ENCODE measurements around the gene NUP210.

The NUP210 gene

DNA sequence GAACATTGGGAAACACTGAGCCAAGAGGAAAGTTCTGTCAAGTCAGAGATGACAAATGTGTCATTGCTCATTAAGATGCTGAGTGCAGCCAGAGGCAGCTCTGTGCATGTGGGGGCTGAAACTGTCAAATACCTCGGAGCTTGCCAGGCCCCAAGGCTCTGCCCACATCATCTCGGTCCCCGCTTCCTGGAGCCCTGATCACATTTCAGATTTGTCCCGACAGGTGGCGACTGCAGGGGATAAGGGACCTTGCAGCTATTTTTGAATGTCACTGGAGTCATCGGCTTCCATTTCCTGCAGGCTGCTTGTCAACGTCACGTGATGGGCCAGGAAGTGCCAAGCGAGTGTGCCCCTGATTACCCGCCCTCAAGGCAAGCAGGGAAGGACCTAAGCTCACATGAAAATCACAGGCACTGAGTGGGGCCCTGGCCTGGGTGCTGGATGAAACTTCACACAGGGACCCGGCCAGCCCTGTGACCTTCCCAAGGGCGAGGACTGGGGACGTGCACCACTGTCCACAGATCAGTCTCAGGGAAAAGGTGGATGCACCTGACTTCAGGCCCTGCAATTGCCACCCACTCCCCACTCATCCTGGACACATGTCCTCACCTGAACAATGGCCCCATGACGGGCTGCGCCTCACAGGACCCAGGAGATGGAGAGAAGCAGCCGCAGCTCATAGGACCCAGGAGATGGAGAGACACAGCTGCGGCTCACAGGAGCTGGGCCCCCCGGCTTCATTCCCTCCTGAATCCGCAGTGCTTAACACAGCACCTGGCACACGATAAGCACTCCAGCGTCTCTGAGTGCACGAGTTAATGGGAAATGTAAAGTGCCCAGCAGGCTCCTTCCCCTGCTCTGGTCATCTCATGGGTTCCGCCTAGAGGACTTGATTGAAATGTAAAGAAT is 73.4 kb downstream of the NUP210 start:
- no peak for DNase-seq

DNA sequence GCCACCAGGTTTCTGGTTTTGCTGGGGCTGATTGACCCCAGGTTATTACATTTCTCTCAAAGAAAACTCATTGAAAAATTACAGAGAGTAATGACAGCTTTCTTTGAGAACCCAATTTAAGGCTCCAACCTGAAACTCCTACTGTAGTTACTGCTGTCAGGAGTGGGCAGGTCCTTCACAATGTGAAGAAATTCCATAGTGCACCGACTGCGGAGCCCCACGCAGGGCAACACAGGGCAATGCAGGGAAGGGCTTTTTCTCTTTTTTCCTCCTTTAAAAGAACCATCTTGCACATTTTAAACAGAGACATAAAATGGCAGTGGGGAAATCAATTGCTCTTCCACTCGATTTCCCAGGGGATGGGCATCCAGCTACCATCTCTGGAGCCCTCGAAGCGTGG is 74.3 kb downstream of the NUP210 start:
- DNase-seq, result no peak

DNA sequence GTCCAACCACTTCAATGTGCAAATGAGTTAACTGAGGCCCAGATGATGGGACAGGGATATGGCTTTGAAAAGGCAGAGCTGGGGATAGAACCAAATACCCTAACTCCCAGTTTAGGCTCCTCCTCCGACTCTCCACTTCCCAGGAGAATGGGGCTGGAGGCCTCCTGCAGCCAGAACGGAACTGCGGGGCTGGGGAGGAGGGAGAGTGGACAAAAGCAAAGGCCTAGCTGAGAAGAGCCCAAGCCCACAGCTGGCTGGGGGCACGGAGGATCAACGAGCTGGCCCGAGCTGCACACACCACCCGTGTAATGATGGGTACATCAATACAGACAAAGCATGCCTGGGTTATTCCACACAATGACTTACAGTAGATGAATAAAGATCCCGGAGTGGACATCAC is 74.8 kb downstream of the NUP210 start:
- DNase-seq, result no peak

DNA sequence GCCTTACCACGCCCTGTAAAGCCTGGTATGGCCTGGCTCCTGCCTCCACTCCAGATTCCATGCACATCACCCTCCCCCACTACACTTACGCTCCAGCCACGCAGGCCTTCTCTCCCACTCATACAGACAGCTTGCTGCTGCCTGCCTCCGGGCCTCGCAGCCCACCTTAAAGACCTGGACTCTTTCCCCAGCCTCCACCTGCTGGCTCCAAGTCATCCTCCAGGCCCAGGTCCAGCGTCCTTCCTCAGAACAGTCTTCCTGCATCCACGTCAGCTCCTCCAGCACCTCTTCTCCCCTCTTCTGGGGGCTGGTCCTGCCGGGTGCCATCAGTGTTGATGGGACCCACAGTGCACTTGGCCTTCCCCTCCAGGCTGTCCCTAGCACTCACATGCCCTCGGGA is 75.5 kb downstream of the NUP210 start:
- no peak for DNase-seq

DNA sequence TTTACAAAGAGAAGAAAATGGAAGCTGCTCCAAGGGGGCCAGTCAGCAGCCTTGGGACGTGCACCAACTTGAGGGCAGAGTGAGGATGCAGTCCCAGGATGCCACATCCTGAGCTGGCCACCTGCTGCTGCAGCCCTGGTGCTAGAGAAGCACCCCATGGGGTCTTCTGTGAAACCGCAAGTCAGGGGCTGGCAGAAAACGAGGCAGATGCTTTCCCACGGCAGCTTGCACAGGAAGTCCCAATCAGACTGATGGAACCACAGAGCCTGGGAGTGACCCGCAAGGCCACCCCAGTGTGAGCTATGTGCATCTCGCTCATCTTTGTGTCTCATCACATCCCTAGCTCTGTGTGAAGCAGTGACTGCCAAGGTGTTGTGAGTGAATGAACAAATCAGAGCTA is 76.5 kb downstream of the NUP210 start:
- DNase-seq, result no peak

DNA sequence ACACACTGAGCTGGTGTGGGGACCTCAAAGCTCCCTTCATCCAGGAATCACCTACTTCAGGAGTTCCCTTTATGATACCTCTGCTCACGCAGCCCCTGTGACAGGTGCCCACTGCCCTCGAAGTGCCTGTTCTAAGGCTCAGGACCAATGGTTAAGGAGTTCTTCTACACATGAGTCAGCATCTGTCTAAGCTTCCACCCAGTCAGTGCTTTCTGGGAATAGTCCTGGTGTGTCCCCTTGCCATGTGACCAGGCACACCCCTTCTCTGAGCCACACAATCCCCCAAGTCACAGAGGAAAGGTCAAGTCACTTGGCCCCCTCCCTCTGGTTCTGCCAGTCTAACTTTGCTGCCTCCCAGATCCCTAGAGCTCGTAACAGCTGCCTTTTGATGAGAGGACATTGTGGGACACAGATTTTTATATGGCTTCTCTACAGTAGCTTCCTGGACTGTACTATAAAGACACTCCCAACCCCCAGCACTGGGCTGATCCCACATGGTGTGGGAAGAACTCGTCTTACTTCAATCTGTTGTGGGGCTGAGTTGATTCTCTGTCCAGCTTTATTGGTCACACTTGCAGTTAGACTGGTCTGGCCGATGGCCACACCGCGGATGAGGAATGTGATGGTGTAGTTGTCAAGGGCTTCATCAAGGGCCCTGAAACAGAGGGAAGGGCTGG is 78.8 kb downstream of the NUP210 start:
- no peak for DNase-seq

DNA sequence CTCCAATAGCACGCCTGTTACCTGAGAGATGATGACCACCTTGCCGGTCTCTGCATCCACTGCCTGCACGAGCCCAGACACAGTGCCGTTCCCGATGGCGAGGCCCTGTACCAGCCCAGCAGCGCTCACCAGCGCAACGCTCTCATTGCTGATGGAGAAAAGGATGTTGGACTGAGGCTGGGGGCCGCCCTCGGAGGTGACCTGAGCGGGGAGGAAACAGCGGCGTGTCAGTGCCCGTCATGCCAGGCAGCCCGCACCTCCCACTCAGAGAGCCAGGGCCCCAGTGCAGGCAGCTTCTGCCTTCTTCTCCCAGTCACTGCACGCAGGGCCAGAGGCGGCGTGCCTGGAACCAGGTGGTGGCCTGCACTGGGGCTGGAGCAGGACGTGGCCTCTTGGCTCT is 80.3 kb downstream of the NUP210 start:
- no peak for DNase-seq

DNA sequence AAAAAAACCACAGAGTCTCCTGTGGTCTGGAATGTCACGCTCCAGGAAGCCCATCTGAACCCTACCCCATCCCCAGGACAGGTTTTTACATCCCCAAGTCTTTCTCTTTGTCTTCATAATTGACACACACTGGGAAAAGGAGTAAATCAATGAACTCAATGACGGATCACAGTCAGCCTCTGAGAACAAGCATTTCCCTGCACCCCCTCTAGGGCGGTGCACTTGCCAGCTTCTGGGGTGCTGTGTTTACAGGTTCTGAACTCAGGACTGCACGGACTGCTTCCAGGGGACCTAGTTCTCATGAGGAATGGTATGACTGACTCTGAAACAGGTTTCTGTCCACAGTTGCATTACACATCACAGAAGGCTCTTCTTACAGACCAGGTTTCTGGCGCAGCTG is 81.1 kb downstream of the NUP210 start:
- no peak for DNase-seq

DNA sequence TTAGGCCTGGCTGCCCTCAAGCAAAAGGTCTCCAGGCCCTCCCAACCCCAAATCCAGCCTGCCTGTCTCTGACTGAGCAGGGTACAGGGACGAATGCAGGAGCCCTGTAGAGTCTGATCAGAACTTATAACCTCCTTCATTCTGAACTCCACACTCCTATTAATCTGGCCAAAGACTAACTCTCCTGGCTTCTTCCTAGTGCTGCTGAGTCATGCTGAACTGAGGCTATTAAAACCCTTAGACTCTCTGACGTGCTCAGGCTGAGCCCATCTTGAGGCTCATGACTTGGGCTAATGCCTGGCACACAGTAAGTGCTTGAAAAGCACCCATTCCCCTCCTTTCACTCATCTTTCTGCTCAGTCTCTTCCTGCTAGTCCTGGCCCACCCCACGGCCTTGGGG is 81.9 kb downstream of the NUP210 start:
- DNase-seq, result no peak

DNA sequence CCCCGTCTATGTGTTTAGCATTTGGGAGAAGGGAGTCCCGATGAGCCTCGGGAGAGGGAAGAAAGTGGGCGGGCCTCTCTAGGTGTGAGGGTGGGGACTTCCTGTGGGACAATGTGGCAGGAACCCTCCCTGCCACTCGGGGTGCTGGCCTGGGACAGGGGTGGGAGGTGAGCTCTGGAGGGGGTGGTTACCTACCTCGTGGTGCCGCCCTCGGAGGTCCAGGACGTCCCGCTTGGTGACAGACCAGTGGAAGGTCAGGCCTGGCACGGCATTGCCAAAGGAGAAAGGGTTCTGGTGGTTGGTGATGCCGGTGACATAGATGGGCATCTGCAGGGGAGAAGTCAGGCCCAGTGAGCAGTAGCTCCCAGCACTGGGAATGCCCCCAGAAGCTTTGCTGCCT is 83.5 kb downstream of the NUP210 start:
- DNase-seq, result no peak

DNA sequence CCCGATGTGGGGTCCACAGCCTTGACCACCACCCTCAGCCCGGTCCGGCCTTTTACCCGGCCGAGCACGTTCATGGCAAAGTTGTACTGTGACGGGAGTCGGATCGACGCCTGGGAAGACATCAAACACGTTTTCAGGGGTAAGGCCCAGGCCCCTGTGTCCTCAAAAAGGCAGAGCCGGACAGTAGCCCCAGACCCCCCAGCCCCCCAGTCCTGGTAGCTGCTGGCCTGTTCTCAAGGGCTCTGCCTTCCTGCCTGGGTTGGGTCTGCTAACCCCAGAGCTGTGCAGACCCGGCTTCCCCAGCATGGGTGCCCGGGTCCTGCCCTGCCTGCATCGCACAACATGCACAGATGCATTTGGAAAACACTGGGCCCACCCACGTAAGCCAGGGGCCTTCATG is 84.6 kb downstream of the NUP210 start:
- no peak for DNase-seq

DNA sequence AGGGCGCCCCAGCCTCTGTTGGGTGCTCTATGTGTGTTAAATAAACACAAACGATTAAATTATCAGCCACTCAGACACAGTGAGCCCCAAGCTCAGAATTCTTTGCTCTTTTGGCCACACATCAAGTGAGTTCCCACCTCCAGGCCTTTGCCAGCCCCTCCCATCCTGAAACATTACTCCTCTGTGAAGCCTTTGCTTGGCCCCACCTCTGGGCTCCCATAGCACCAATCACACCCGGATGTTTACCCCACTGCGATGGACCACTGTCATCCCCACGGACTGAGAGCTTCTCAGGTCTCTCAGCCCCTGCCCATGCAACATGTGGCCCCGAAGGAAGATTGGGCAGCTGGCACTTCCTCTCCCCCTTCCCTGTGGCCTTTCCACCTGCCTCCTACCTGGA is 85.1 kb downstream of the NUP210 start:
- no peak for DNase-seq

DNA sequence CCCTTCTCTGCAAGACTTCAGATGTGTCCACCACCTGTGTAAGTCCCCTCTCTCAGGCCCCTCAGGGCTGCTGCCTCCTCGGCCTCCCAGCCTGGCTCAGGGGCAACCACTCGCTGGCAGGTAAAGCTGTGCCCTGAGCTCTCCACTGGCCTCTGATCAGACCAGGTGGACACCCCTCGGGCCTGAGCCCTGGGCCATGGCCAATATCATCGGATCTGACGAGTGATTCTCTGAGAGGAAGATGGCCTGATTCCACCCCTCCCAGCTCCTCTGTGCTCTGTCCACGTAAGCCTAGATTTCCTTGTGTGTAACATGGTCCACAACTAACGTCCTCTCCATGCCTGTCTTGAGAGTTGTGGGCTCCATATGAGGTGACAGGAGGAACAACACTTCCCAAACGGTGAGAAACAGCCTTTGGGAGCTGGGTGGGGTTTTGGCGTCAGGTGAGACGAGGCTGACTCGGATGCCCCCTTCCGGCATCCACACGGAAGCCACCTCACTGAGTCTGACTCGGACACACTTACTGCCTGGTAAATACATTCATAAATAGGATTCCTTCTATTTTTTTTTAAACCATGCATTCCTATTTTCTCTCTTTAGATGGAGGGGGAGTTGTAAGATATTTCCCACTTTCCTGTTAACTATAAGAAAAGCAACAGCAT is 86.8 kb downstream of the NUP210 start:
- no peak for DNase-seq

DNA sequence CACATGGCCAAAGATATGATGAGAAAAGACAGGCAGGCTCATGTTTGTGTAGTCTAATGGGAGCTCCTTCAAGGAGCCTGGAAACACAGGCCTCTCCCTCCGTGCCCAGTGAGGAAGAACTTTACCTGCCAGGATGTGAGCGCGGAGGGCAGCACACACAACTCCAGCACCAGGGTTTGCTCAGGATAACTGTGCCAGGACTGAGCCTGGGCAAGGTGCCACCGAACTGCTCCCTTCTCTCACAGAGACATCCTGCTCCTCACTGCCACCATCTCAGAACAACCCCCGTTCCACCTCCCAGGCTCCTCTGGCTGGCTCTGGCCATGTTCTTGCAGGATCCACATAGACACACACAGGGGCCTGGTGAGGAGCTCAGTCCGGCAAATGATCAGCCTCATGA is 87.4 kb downstream of the NUP210 start:
- no peak for DNase-seq

DNA sequence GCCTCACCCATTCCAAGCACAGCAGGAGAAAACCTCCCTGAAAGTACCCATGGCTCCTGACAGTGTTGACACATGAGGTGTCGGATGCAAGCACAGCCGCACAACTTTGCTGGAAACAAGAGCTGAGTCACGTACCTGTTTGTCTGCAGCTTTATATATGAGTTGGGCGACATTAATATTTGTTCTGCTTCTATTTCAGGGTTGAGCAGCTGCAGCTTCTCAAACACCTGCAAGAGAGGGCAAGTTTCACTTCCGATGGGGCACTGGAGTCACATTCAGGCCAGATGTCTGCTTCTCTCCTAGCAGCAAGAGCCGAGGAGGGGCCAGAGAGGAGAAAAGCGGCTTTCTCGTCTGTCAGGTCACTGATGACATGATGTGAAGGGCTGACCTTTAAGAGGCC is 88.0 kb downstream of the NUP210 start:
- DNase-seq, result peak; percentile 87

DNA sequence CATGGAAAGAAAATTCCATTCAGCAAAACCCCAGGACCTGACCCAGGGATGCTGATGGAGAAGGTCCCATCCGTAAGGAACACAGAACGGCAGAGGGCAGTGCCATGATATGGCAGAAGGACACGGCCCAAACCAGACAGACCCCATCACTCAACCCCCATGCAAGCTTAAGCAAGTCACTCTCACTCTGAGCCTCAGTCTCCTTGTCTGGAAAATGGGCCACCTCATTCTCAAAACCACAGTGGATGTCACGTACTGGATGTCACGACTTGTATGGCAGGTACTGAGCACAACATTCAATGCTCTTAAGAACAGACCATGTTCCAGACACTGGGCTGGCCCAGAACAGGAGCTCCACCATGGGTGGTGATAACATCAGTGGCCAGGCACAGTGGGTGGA is 90.4 kb downstream of the NUP210 start:
- no peak for DNase-seq

DNA sequence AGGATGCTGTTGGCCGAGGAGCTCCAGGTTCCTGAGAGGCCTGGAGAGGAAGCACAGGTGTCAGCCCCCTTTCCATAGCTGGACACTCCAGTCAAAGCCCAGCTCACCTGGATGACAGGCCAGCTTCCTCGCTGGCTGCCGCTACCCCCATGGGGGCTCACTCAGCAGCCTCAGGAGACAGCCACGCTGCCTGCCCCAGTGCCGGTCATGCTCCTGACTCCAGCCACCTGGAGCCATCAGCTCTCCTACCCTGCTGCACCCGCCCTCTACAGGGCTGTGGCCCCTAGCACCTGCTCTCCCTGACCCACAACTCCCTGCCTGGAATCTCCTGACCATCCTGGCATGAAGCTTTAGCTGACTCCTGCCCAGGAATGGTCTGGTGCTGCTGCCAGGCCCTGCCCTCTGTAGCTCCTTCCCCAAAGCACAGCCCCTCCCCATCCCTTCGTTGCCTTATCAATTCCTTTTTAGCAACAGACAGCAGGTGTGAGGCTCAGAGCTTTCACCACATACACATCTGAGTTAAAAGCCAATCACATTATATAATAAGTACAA is 94.2 kb downstream of the NUP210 start:
- peak; percentile 95 for DNase-seq

DNA sequence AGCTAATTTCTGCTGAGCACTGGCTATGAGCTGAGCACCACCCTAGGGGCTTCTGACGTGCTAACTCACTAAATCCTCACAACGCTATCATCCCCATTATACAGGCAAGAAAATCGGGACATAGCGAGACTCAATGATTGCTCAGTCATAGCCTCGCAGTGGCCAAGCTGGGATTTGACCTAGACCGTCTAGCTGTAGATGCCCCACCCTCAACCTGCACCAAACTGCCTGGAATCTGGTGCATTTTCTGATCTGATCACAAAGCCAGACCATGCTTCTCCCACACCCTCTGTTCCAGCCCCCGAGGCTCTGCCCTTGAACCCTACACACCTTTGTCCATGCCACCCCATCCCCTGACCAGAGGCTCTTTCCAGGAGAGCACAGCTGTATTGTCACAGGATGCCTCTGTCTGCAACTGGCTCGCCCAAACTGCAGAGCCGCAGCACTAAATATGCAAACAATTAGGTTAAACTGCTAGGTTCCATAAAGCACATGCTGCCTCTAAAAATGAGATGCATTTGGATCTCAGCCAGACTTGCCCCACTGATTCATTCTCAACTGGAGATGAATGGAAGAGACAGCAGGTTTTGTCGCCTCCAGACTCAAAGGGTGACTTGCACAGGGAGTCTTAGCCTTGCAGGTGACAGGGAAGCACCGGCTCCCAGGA is 95.2 kb downstream of the NUP210 start:
- DNase-seq, result peak; percentile 36

DNA sequence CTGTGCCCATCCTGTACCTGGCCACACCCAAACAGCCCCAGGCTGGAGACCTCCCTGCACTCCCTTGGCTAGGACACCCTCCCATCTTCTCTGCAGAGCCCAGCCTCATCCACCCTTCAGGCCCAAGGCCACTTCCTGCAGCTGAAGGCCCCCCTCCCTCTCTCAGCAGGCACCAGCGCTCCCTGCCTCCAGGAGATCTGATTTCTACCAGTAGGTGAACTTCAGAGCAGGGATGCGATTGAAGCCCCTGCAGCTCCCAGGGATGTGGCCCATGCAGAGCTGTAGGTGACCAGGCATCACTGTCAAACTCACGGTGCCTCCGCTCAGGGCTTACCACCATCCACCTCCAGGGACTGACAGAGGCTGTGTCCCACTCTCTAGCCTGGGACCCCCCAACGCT is 96.3 kb downstream of the NUP210 start:
- peak; percentile 46 for DNase-seq

DNA sequence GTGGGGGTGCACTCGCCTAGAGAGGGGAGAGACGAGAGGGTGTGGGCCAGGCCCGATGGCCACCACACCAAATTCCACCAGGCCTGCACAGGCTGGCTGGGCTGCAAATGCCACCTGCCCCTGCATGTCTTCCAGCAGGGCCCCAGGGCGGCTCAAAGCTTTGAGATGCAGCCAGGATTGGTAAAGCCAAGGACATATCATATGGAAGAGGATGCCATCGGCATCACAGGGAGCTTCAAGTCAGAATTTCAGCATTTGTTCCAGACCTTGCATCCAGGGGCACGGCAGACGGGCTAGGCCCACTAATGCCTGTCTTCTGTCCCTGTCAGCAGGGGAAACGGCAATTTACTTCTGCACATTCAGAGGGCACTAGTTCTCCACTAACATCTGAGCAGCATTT is 97.8 kb downstream of the NUP210 start:
- DNase-seq, result no peak

DNA sequence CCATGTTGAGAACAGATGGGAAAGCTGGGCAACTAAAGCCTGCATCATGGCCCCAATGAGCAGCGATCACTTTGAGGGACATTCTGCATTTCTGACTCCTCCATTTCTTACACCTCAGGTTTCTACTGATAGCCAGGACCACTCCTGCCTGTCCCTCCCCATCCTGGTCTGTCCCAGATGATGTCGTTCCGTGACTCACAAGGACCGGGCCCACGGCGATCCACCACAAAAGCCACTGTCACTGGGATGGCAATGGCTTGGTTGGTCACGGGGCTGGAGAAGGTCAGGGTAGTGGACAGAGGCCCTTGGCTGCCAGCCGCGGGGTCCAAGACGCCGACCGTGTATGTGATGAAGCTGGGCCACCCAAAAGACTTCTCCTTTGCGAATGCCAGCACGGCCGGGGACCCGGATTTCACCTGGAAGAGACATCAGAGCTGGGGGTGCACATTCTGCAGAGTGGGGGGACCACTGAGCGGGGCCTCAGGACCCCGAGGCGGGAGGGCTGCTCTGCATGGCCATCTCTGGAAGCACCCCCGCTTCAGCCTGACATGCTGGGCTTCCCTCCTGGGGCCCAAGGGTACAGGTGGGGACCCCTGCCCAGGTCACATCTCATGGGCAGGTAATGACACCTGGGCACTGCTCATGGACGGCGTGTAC is 100.4 kb downstream of the NUP210 start:
- no peak for DNase-seq

DNA sequence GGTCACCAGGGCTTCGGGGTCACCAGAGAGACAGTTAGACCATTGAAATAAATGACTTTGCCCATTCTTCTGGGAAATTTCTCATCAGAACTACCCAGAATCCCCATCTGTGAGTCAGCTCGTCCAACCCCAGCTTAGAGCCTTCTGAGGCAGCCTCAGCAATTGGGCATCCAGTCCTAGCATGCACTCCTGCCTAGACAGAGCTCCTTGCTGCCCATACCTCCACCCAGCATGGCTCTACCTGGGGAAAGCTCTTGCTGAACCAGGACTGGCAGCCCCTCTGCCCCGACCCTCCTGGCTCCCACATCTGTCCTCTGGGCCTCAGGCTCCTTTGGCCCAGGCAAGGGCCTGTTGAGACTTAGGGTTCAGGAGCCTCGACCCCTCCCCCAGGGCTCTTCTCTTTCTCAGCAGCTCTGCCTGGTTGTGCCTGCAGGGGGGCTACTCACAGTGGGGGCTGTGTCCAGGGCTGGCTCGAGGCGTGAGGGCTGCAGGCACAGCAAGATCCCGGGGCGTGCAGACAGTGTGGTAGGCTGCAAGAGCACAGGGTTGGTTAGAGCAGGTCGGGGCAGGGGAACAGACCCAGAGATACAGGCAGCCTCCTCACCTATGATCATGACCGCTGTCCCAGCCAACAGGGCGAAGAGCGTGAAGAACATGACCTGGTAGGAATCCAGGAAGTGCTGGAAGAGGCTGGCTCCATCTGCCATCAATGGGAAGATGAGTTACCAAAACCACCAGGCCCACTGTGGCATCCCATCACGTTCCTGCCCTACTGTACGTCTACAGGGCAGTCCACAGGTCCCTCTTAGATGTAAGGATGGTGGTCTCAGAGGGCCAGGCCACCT is 101.3 kb downstream of the NUP210 start:
- no peak for DNase-seq

Data from NCI-H146 (cell line).